Testis (tissue), 3 donors: ENCODE measurements around the gene LIME1. TPM values are rescaled to one million over a fixed set of nuclear protein-coding genes. Genes with fewer than 3 reads are reported as not detected.

Source experiments
- DNase-seq: peaks from one replicate; pipeline ENCODE4 v3.0.0-alpha.2; 2019
- H3K27ac ChIP-seq, 2 donors: fragments of 200-600 bp; sonication (generic); one replicate each; pipeline ENCODE4 v1.5.1; 2019
- H3K27me3 ChIP-seq: fragments of 200-600 bp; sonication (generic); one replicate; pipeline ENCODE4 v1.5.1; 2019
- H3K36me3 ChIP-seq: fragments of 200-600 bp; sonication (generic); one replicate; pipeline ENCODE4 v1.5.1; 2017; ENCODE audit warnings: low read depth; ENCODE audit errors: missing control alignments
- H3K4me1 ChIP-seq: fragments of 200-600 bp; sonication (generic); one replicate; pipeline ENCODE4 v1.5.1; 2019
- H3K4me3 ChIP-seq, 2 donors: fragments of 200-600 bp; sonication (generic); one replicate each; pipeline ENCODE4 v1.5.1; 2017 to 2019
- H3K9me3 ChIP-seq: fragments of 200-600 bp; sonication (generic); one replicate; pipeline ENCODE4 v1.5.1; 2017
- CTCF ChIP-seq, 3 experiments: fragments of 450-650 bp in 2 of 3; fragments of 200-600 bp in 1 of 3; sonication (generic) in 1 of 3; IDR thresholded peaks; one replicate each; pipeline ENCODE4 v1.5.1; 2016 to 2019; ENCODE audit warnings: antibody characterized with exemption in 3 of 3, mild to moderate bottlenecking in 2 of 3, moderate library complexity in 1 of 3
- POLR2A ChIP-seq: fragments of 450-650 bp; IDR thresholded peaks from one replicate; pipeline ENCODE4 v1.6.1; 2017; ENCODE audit warnings: antibody characterized with exemption, mild to moderate bottlenecking, moderate library complexity
- WGBS, 2 donors: methylation state at CpG; one replicate each; pipeline ENCODE4 v1.1.5; 2018; 5-methylcytosine and 5-hydroxymethylcytosine counted together
- intact Hi-C: fragments of 100-400 bp; cut with DNase I; formaldehyde crosslinking; loops from one replicate; pipeline ENCODE4 v1.15.1; 2023; ENCODE audit warnings: low total_unique reads
- polyA plus RNA-seq: library from polyadenylated mRNA; stranded (reverse); fragments of 350-450 nt; fragmentation: Illumina TruSeq; extraction: RNeasy Lipid Tissue Mini Kit (QIAGEN cat#74804); gene quantifications from one replicate; pipeline ENCODE4 v1.2.3, GENCODE V29; 2014; ENCODE audit warnings: low read depth, low replicate concordance; ENCODE audit not compliant: insufficient read depth
- total RNA-seq, 2 donors: library from RNA; depleted of rRNA; stranded (reverse); fragments of >200 nt; gene quantifications; one replicate each; pipeline ENCODE4 v1.2.3, GENCODE V29; 2016

LIME1 gene
- total and polyA plus RNA-seq, 3 donors from 2014 or later, result 5.6 to 47.4 (median 41.4) TPM

DNA sequence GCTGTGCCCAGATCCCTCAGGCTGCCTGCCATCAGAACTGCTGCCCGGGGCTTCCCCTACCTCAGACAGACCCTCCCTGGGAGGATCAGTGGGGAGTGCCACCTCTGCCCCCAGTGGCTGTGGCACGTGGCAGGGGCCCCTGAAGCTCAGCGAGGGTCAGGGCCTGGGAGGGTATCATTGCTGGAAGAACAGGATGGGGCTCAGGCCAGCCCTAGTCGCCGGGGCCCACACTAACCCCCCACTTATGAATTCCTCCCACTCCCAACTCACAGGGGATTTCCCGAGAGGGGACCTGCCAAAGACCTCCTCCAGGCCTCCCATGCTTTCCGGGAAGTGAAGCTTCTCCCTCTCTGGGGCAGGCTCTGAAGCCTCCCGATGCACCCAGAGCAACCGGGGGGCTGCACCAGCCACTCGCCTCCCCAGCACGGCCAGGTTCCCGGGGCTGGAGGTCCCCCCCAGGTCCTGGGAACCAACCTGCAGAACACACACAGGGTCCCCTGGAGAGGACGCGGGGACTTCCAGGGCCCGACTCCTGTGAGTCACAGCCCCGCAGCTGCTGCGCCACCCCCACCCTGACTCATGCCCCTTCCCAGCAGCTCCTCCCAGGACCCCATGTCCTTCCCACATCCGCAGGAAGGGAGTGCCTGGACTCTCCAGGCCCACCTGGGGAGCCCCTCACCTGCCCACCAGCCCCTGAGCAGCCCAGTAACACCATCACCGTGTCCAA is 37.6 kb upstream of the LIME1 start:
- Histone ChIP-seq H3K36me3 (no peaks in the 10 kb centered on the region), H3K27me3 (no peaks in the 10 kb centered on the region), H3K9me3 (no peaks in the 10 kb centered on the region), H3K4me3 (no peak overlapping the region), H3K4me1 (peaks cover 19% of the 10 kb centered on the region), H3K27ac (peak overlapping the region in 1 of 2 donors; percentile 25)
- WGBS, 2 donors, result 25 to 35% methylated on average over 2 to 19 of the region's 19 CpGs
- no peak for DNase-seq
- intact Hi-C loops, result no loop called here
- no peak for TF ChIP-seq POLR2A
- no peak for TF ChIP-seq CTCF (IDR thresholded peaks at IDR 0.05)

- H3K4me1 ChIP-seq, result peaks cover 19% of the 10 kb centered on the region
Observed at GRCh38 chr20:63699466-63700198, 36.8 kb upstream of the LIME1 start.

DNA sequence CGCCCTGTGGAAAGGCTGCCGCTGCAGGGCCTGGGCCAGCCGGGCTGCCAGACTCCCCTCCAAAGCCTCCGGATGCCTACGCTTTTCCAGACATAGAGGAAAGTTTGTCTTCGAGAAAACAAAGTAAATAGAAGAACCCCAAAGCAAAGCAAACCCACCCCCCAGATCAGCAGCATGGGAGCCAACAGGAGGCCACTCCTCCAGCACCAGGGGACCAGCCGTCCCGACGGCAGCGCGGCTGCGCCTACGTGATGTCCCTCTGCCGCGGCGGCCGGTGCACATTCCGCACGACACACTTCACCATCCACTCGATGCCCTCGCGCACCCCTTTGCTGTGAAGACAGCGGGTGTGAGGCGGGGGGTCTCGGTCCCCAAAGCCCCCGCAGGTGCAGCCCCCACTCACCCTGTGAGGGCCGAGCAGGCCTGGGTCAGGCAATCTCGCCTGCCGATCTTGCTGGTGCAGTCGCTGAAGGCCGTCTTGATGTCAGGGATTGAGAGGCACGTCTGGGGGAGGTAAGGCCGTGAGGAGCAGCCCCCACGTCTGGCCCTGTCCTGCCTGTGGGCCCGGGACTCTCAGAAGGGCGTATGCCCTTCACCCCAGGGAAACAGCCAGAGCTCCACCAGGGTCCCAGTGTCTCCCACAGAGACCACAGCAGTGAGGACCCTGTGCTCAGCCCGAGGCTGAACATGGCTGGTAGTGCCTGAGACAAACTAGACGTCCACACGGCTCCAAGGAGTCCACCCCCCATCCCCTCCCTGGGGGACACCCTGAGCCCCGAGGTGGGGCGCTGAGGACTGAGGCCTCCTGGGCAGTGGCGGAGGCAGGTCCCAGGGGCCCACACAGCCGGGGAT is 36.0 kb upstream of the LIME1 start:
- H3K27me3 ChIP-seq, result no peaks in the 10 kb centered on the region
- H3K9me3 ChIP-seq, result no peaks in the 10 kb centered on the region
- no peak overlapping the region for H3K4me3 ChIP-seq
- H3K4me1 ChIP-seq, result peaks cover 19% of the 10 kb centered on the region
- TF ChIP-seq CTCF (IDR thresholded peaks at IDR 0.05) (no peak), POLR2A (no peak)
- WGBS, 2 donors, result 77 to 87% methylated on average over 8 to 43 of the region's 43 CpGs
- no peak overlapping the region for H3K27ac ChIP-seq
- DNase-seq, result no peak
- intact Hi-C loops, result no loop called here
- H3K36me3 ChIP-seq, result no peaks in the 10 kb centered on the region

More at GRCh38 chr20:63699466-63700198, 36.8 kb upstream of the LIME1 start:
- no peaks in the 10 kb centered on the region for H3K36me3 ChIP-seq
- TF ChIP-seq POLR2A (no peak), CTCF (IDR thresholded peaks at IDR 0.05) (no peak)
- peak overlapping the region in 1 of 2 donors; percentile 25 for H3K27ac ChIP-seq
- no peak overlapping the region for H3K4me3 ChIP-seq
- no peak for DNase-seq
- WGBS, 2 donors, result 71 to 85% methylated on average over 17 to 22 of the region's 24 CpGs
- intact Hi-C loops, result no loop called here
- H3K27me3 ChIP-seq, result no peaks in the 10 kb centered on the region
- no peaks in the 10 kb centered on the region for H3K9me3 ChIP-seq

DNA sequence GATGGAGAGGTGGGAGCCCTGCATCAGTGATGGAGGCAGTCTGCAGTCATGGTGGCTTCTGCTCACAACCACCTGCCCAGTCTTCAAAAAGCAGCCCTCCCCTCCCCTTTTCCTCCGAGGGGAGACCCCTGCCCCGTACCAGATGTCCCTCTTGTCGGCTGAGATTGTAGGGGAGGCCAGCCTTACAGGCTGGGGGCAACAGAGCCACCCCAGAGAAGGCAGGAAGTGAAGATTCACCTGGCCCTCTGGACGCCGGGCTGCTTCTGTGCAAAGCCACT is 35.5 kb upstream of the LIME1 start:
- DNase-seq, result no peak
- Histone ChIP-seq H3K27me3 (no peaks in the 10 kb centered on the region), H3K4me3 (no peak overlapping the region), H3K9me3 (no peaks in the 10 kb centered on the region), H3K36me3 (no peaks in the 10 kb centered on the region), H3K27ac (no peak overlapping the region), H3K4me1 (peaks cover 19% of the 10 kb centered on the region)
- intact Hi-C loops, result no loop called here
- TF ChIP-seq POLR2A, result no peak
- no peak for TF ChIP-seq CTCF (IDR thresholded peaks at IDR 0.05)
- WGBS, 2 donors, result 89 to 90% methylated on average over 3 to 5 of the region's 5 CpGs
